GM19239 (cell line): ENCODE results near the gene PRDM2.
"Not testable (repeated sequence)": the region's sequence is repeated elsewhere in the genome, so short reads cannot be mapped to it uniquely, and the experiment has no call there.

Source experiments
- DNase-seq: peaks from one replicate; pipeline ENCODE4 v3.0.0; 2011; ENCODE audit warnings: low spot score; ENCODE audit not compliant: insufficient read length
- FAIRE-seq: peaks from 2 replicates; lab custom pipeline; 2011; peaks lifted over from hg19 to GRCh38; lab: Jason Lieb, UNC

Gene PRDM2

DNA sequence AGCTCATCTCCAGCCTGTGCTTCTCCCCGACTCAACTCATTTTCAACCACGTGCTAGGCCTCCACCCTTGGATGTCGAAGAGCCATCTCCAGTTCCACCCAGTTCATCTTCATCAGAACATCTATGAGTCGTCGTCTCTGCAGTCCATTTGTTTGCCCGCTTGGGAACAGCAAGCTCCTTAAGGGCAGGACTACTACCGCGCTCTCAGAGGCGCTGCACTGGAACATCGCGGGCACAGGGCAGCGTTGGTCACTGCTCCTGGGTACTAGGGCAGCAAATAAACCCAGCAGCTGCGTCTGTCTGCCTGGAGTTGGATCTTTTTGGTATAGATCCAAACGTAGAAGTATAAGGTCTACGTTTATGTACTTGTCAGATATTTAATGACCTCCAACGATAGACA lies 478 bp upstream of the PRDM2 start:
- FAIRE-seq (no peak), DNase-seq (no peak)

DNA sequence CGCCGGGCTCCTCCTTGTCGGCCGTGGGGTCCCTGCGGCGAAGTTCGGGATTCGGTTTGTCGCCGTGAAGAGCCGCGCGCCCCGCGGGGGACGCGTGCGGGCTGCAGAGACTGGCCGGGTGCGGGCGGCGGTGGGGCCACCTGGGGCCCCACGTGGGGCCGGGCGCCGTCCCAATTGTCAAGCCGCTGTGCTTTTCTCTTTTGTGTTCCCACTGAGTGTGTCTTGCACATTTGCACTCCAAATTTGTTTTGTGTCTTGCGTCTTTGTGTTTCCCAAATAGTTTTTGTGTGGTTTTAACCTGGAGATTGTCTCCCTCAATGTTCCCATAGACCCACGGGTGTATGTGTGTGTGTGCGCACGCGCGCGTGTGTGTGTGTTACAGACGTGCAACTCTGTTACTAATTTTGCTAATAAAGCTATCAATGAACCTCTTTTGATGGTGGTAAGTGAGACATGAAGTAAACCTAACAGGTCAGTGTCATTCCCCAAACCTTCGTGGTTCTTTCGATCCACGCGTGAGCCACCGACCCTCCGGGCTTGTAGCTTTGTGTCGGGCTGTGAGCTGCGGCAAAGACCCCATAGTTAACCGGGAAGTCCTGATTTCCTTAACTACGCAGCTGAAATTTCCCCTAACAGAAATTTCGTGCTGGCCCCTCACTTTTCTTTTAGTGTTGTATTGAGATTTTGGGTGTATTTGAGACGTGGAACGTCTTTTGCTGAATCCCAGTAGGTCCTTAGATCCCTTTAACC lies 708 bp downstream of the PRDM2 start:
- DNase-seq: peak; percentile 64

DNA sequence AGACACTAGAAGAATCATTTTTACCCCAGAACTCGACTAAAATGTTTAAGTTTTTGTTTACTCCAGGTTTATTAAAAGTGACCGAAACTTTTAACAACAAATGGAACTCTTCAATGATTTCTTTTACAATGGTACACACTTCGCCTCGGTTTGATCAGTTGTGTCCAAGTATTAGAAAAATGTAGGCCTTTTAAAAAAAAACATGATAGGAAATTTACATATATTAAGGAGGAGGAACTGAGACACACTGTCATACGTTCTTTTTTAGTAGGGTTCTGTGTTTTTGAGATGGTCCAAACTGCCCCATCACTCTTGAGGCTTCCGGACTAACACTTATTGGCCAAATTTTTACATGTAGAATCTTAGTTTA lies 1.3 kb downstream of the PRDM2 start:
- no peak for FAIRE-seq
- no peak for DNase-seq

More for the DNA sequence above, 708 bp downstream of the PRDM2 start:
- FAIRE-seq: no peak

DNA sequence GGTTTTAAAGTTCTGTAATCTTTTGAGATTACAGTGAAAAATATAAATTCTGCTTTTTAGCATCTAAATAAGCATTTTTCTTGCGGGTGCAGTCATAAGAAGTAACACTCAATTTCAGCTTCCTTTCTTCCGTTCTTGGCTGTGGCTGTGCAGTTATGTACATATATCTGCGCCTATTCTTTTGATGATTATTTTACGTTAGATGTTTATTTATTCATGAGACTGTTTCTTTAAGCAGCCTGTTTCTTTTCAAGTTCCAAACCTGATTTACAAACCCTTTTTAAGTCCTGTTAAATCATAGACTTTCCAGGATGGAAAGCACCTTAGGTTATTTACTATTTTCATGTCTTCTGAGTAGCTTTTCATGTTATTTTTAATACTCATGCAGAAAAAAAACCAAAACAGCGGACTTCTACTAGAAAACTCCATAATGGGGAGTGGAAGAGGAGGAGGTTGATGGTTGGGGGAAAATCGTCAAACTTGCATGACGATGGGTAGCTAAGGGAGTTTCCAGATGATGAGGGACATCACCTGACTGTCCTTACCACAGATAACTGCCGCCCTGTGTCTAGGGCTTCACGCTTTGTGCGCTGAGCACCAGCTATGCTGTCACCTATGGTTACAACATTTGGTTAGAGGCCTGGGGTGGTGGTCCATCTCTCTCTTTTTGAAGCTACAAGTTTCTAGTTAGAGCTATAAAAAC lies 2.6 kb downstream of the PRDM2 start:
- peak; percentile 99 for FAIRE-seq
- peak; percentile 56 for DNase-seq

DNA sequence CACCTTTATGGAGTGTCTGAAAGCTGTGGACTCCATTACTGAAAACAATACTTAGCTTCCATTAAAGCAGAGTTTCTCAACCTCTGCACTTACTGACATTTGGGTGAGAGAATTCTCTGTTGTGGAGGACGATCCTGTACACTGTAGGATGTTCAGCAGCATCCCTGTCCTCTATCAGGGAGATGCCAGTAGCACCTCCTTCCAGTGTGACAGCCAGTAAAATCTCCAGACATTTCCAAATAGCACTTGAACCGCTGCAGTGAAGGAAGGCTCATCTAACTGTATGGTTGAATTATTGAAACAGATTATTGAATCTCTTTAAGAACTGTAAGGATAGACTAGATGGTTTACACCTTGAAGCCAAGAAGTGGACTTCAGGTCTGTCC lies 3.1 kb downstream of the PRDM2 start:
- peak; percentile 71 for FAIRE-seq

DNA sequence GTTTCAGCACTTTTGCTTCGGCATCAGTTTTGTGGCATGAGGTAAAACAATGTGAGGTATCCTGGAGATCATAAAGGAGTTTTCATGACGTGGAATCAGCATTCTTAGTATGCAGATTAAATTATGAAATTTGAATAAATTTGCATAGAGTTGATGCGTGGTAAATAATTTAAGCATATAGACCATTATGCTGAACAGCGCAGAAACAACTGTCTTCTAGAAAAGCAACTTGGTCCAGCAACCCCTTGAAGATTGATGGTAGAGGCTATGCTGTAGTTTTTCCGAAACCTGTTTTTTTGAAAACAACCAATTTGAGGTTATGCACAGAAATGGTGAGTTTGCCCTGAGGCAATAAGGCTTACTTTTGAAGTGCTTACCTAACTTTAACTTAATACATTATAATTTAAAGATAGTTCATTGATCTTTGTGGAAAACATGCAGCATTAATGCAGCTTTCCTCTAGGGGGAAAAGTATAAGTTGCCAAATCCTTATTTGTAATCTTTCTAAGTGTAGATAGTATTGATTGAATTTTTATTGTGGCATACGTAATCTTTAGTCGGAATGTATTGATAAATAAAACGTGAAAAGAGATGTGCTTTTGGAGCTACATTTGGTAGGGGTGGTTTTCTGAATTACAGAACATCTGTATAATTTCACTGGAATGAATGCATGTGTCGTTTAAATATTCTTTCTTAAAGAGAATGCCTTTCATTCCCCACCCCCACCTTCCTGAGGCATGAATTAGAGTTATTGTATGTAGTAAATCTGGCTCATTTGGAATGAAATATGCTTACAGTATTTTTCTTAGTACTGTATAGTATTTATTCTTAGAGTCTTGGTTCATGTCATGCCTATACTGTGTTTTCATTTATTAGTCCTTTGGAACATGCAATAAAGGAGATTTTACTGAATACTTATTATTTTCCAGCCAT lies 3.8 kb downstream of the PRDM2 start:
- FAIRE-seq: peak; percentile 35
- DNase-seq: no peak

More for the DNA sequence above, 3.1 kb downstream of the PRDM2 start:
- DNase-seq: no peak

DNA sequence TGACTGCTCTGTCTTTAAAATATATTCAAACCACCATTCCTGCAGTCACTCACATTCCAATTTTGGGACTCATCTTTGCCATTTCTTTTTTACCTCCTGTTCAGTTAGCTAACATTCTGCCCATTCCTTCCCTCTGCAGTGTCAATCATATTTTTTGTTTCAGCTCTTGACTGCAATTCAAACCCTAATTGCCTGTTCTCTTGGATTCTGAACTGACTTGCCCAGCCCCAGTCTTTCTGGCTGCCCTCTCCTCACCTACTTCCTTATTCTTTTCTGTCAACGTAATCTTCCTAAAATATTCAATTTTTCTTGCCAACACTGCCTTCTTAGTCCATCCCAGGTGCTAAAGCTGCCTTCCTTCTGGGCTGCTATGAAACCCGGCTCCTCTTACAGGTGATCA lies 6.1 kb downstream of the PRDM2 start:
- no peak for DNase-seq
- FAIRE-seq: peak; percentile 31

DNA sequence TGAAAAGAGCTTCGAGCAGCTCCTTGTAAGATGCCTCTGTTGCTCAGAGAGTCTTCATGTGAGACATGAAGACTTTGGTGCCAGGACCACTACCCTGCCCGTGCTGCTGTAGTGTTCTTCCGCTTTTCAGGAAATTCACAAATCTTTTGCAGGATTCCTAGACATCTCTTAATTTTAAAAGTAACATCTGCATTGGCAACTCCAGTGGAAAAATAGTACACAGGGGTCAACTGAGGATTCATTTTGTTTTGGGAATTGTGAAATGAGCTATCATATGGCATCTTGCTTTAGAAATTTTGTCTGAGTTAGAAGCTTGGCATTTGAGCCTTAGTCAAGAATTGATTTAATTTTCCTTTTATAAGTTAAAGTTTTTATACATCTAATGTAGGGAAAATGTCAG lies 7.2 kb downstream of the PRDM2 start:
- FAIRE-seq (peak; percentile 59), DNase-seq (no peak)

DNA sequence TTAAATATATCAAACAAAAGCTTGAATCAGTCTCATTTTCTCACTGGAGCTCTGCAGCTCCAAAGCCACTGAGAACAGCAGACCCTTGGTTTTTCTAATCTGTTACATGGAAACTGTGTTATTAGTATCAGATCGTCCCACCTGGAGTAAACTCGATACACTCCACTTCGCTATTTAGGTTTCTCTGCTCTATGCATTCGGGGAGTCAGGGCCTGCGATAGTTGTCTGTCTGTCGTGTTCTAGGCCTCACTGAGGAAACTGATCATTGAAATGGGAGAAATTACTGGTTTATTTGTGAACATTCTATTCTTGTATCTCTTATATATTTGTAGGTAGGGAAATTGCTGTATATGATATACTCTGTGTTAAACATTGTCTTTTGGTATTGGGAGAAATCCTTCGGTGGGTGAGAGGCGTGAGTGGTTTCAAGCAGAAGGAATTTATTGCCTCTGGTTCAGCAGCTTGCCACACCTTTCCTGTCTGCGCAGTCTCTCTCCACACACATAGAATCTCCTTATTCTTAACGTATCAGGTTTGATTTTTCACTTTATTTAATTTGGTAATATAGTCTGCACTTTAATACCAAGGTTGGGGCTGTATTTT lies 8.5 kb downstream of the PRDM2 start:
- DNase-seq (no peak), FAIRE-seq (peak; percentile 69)

DNA sequence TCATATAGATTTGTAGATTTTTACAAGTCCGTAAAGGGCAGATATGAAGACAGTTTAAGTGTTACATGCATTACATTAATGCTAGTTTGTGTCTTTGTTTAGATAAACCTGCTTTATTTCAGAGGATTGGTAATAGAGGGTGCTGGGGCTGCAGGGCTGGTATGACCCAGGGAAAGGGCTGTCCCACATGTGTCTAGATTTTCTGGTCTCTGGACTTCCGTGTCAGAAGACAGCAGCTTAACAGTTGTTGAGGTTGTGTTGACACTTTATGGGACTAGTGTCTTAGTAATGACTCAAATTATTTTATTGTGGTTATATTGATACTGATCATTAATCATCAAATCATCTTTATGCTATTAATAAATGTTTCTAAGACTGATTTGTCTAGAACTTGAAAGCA lies 10.1 kb downstream of the PRDM2 start:
- no peak for FAIRE-seq
- DNase-seq: no peak

DNA sequence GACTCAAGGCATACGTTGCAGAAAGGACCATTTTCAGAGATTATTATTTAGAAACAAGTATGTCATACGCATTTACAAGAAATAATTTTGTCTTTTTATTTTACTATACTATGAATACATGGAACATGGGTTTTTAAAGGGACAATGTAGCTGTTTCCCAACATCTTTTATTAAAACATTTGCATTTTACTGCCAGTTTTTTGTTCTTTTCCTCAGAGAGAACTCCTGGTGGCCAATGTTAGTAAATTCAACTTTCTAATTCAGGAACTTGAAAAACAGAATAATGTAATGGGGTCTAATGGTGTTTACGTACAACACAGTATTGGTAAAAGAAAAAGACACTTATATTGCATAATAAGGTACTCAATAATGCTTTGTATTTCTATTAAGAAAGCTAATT lies 14.9 kb downstream of the PRDM2 start:
- DNase-seq (no peak), FAIRE-seq (peak; percentile 54)

DNA sequence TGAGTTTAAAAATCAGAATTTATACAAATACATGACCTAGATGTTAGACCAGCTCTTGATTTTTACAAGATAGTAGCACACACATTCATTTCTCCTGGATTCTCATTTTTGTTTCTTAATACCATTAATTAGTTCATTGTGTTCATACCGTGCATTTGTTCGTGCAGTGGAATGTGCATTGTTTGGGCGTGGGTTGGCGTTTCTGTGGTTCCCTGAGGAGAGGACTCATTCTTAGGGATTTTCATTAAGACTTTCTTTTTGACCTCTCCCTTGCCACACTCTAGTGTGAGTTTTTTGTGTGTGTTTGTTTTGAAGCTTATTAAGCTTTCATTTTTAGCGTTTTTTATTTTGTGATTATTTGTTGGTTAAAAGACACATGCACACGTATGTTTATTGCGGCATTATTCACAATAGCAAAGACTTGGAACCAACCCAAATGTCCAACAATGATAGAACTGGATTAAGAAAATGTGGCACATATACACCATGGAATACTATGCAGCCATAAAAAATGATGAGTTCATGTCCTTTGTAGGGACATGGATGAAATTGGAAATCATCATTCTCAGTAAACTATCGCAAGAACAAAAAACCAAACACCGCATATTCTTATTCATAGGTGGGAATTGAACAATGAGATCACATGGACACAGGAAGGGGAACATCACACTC lies 15.8 kb downstream of the PRDM2 start:
- DNase-seq, FAIRE-seq: not testable (repeated sequence)

DNA sequence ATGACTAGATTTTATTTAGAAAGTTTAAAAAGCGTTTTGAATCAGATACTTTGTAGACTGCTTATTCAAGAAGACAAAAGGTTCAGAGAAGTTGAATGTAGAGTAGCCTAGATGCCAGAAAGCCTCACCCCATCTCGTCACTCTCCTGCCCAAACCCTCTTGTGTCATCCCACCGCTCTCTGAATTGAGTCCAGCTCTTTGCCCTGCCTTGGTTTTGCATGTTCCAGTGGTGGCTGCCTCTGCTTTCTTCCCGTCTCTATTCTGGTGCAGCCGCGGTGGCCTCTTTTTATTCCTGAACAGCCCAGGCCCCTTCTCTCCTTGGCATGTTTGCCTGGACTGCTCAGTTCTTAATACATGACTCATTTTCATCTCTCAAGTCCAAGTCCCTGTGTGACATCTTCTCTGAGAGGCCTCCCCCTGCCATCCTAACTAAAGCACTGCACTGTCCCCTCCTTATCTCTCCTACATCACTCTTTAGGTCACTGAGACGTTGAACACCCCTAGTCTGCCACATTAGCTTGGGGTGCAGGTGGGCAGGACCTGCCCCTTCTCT lies 22.9 kb downstream of the PRDM2 start:
- DNase-seq (no peak), FAIRE-seq (no peak)

DNA sequence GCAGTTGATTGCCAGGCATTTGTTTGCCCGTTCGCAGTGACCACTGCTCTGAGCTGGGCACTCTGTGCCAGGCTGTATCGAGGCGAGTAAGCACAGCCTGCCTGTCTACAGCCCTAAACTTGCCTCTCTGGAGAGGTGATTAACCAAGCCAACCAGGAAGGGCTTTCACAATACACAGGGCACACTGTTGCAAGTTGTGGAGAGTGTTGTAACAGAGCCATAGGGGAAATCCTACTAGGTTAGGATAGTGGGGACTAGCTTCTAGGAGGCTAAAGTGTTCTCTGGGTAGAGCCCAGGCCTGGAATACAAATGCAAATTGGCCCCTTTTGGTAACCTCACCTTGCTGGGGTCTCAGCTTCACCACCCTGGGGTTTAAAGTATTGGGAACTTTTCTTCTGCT lies 23.8 kb downstream of the PRDM2 start:
- no peak for DNase-seq

DNA sequence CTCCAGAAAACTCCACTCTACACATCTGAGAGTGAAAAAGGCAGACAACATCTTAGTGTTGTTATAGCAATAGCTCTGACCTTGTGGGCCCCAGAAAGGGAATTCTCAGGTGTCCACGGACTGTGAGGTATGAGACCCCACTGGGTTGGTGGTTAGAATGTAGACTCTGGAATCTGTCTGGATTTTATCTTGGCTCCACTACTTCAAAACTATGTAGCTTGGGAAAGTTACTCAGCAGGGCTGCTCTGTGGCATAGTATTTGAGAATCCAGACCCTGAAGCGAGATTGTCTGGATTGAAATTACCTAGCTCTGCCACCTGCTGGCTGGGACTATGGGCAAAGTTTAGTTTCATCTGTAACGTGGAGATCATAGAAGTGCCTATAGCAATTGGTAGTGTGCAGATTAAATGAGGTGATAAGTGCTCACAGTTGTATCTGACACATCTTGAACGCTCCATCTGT lies 25.8 kb downstream of the PRDM2 start:
- FAIRE-seq (peak; percentile 94), DNase-seq (no peak)

More for the DNA sequence above, 23.8 kb downstream of the PRDM2 start:
- FAIRE-seq: no peak

DNA sequence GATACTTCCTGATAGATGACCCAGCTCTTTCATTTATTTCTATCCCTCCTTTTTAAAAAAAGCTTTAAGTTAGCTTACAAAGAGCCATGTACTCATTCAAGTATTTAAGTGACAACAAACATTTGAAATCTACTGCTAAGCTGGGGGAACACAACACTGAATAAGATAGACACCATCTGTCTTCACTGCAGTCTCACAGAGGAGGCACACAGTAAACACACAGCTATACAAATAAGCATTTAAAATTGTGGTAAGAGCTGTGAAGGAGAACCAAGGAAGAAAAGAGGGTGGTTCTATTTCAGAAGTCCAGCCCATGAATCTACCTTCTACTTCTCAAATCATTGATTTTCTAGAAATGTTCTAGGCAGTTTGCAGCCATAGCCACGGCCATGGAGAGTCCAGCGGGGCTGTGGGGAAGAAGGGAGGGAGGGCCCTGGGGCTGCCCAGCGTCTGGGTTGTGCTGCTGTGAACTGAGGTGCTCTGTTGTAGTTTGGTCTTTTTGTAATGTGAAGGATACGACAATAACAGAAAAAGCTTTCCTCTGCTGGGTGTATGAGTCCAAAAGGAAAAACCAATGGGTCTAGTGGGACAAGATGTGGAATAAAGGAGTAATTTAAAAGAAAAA lies 28.2 kb downstream of the PRDM2 start:
- DNase-seq (no peak), FAIRE-seq (peak; percentile 90)

DNA sequence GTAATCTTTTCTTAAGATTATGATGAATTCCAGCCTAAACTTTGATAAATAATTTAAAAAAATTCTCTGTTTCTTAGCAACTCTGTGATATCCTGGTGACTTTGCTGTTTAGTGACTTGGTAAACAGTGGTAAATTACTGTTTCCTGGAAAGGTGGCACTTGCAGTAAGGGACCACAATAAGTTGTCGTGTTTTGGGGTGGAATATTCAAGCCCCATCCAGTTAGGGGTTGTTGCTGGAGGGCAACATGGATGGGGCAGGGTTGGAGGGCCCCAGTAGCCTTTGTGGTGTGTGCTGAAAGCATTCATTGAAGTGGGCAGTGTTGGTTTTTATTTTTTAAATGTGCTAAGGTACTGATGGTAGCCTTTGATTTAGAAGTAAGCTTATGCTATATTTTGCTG lies 30.3 kb downstream of the PRDM2 start:
- FAIRE-seq (no peak), DNase-seq (no peak)

DNA sequence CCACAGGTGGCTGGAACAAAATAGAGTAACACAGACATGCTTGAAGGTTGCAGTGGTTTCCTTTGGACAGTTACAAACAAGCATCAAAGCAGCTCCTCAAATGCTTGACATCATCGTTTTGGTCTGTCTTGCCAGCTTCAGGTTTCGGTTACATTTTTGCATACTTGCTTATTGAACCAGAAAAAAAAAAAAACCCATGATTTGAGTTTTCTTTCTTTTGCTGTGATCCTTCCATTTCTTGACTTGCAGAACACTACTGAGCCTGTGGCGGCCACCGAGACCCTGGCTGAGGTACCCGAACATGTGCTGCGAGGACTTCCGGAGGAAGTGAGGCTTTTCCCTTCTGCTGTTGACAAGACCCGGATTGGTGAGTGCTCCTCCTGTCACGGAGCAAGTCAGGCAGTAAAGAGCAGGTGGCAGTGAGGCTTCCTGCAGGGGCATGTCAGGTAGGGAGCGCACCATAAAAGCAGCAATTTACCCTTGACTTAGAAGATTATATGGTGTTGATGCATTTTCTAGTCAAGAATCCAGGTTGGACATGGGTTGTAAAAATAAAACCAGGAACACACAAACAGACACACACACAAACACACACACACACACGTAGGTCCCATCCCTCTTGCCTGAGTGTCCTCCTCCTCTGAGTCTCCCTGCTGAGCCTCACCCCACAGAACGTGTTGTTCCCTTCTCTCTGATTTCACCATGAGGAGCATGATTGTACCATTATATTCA lies 30.9 kb downstream of the PRDM2 start:
- peak; percentile 62 for DNase-seq
- peak; percentile 99 for FAIRE-seq
